Mesendoderm (in vitro differentiated cells): ENCODE measurements around the gene ADPRH.
A peak's percentile ranks its signal among the peaks of the same experiment; 100 is the strongest.

Experiments used
- DNase-seq: peaks from one replicate; pipeline ENCODE4 v3.0.0; 2013
- H2AK5ac ChIP-seq: 2 replicates; pipeline ENCODE4 v1.6.1; 2013; ENCODE audit warnings: low read length, inconsistent platforms
- H2BK120ac ChIP-seq: 2 replicates; pipeline ENCODE4 v1.6.1; 2013; ENCODE audit warnings: low read depth, mild to moderate bottlenecking, low read length, moderate library complexity, mixed read lengths
- H2BK15ac ChIP-seq: replicated peaks from 2 replicates; pipeline ENCODE4 v1.6.1; 2013; ENCODE audit warnings: low read depth, mild to moderate bottlenecking, moderate library complexity
- H2BK5ac ChIP-seq: 2 replicates; pipeline ENCODE4 v1.6.1; 2013; ENCODE audit warnings: low read length, inconsistent platforms
- H3K18ac ChIP-seq: 2 replicates; pipeline ENCODE4 v1.6.1; 2013; ENCODE audit warnings: mild to moderate bottlenecking, low read length, mixed read lengths
- H3K23ac ChIP-seq: one replicate; pipeline ENCODE4 v1.6.1; 2013; ENCODE audit warnings: low read length
- H3K27ac ChIP-seq: 2 replicates; pipeline ENCODE4 v1.5.1; 2013; ENCODE audit warnings: low read depth, mild to moderate bottlenecking, inconsistent platforms, low read length, moderate library complexity
- H3K27me3 ChIP-seq: 2 replicates; pipeline ENCODE4 v1.6.1; 2013; ENCODE audit warnings: low read length, control low read depth, mild to moderate bottlenecking, inconsistent platforms; ENCODE audit not compliant: insufficient read depth, poor library complexity
- H3K36me3 ChIP-seq: 2 replicates; pipeline ENCODE4 v1.6.1; 2013; ENCODE audit warnings: low read length, inconsistent platforms; ENCODE audit not compliant: control insufficient read depth, insufficient read depth
- H3K4ac ChIP-seq: one replicate; pipeline ENCODE4 v1.6.1; 2013; ENCODE audit warnings: low read depth, mild to moderate bottlenecking, low read length, moderate library complexity
- H3K4me1 ChIP-seq: 2 replicates; pipeline ENCODE4 v1.6.1; 2013; ENCODE audit warnings: low read depth, low read length, inconsistent platforms; ENCODE audit not compliant: control insufficient read depth
- H3K4me2 ChIP-seq: 2 replicates; pipeline ENCODE4 v1.6.1; 2013; ENCODE audit warnings: low read length
- H3K4me3 ChIP-seq: 2 replicates; pipeline ENCODE4 v1.5.1; 2013; ENCODE audit warnings: mild to moderate bottlenecking, low read length
- H3K56ac ChIP-seq: one replicate; pipeline ENCODE4 v1.6.1; 2013; ENCODE audit warnings: low read length
- H3K79me1 ChIP-seq: 2 replicates; pipeline ENCODE4 v1.6.1; 2013; ENCODE audit warnings: low read length, inconsistent platforms
- H3K79me2 ChIP-seq: 2 replicates; pipeline ENCODE4 v1.6.1; 2013; ENCODE audit warnings: mild to moderate bottlenecking, low read length; ENCODE audit not compliant: control insufficient read depth, insufficient read depth
- H3K9ac ChIP-seq: 2 replicates; pipeline ENCODE4 v1.6.1; 2013; ENCODE audit warnings: low read length, inconsistent platforms
- H4K5ac ChIP-seq: one replicate; pipeline ENCODE4 v1.6.1; 2013; ENCODE audit warnings: low read length
- H4K8ac ChIP-seq: one replicate; pipeline ENCODE4 v1.6.1; 2013; ENCODE audit warnings: low read depth, mild to moderate bottlenecking, control low read depth, low read length, moderate library complexity
- WGBS: extraction: QIAGEN DNeasy Blood & Tissue Kit; methylation state at CpG from one replicate; pipeline ENCODE4 v1.1.7; 2013; ENCODE audit warnings: low lambda C conversion rate, missing lambda C conversion rate; ENCODE audit not compliant: insufficient coverage; ENCODE audit errors: extremely low coverage; 5-methylcytosine and 5-hydroxymethylcytosine counted together

The ADPRH gene

DNA sequence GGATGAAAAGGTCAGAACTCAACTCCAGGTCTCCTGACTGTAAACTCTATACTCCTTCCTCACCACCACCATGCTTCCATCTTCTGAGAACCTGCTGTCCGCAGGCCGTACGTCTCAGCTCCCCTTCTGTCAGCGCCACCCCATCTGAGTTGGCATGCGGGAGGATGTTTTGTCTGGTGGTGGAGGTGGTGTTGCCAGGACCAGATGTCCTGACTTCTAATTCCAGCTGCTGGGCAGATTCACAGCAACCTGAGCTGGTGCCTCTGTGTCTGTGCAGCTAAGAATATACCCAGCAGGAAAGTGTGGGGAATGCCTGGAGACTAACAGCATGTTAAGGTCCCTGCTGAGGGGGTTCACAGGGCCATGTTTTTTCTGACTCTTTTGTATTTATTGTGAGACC, 41.6 kb downstream of the ADPRH start:
- no peak for DNase-seq
- Histone ChIP-seq H3K18ac (no peak overlapping the region), H3K9ac (no peak overlapping the region), H3K79me2 (no peaks in the 10 kb centered on the region), H3K23ac (no peak overlapping the region), H2BK5ac (no peak overlapping the region), H3K79me1 (no peaks in the 10 kb centered on the region), H3K27me3 (no peaks in the 10 kb centered on the region), H3K4ac (no peak overlapping the region), H3K27ac (no peak overlapping the region), H3K4me1 (peaks cover 7% of the 10 kb centered on the region), H2BK120ac (no peak overlapping the region), H2AK5ac (no peak overlapping the region), H3K36me3 (no peaks in the 10 kb centered on the region), H3K56ac (no peak overlapping the region), H4K8ac (no peak overlapping the region), H2BK15ac (no peak overlapping the region), H3K4me2 (no peak overlapping the region), H4K5ac (no peak overlapping the region), H3K4me3 (no peak overlapping the region)
- WGBS = no CpG with 5 or more reads among the region's 5 CpGs

DNA sequence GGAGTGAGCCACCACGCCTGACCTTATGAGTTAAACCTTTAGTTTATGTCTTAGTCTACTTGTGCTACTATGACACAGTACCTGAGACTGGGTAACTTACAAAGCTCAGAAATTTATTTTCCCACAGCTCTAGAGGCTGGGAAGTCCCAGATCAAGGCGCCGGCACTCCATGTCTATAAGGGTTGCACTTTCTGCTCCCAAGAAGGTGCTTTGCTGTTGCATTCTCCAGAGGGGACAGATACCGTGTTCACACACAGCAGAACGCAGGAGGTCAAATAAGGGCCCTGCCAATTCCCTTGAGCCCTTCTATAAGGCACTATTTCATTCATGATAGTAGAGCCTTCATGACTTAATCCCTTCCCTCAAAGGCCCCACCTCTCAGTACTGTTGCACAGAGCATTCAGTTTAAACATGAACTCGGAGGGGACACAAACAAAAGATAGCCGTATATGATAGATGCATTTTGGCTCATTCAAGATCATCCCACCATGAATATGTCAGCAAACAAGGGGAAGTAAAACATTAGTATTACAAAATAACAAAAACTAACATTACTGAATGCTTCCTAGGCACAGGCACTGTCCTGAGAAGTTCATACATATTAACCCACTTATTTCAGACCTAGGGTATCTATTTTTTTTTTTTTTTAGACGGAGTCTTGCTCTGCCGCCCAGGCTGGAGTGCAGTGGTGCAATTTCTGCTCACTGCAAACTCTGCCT, 44.9 kb downstream of the ADPRH start:
- WGBS = no CpG with 5 or more reads among the region's 9 CpGs
- Histone ChIP-seq H3K79me2 (no peaks in the 10 kb centered on the region), H4K5ac (no peak overlapping the region), H3K4ac (no peak overlapping the region), H3K9ac (no peak overlapping the region), H2AK5ac (no peak overlapping the region), H3K4me2 (no peak overlapping the region), H2BK120ac (no peak overlapping the region), H3K36me3 (no peaks in the 10 kb centered on the region), H3K4me3 (no peak overlapping the region), H3K27me3 (no peaks in the 10 kb centered on the region), H3K27ac (no peak overlapping the region), H2BK15ac (no peak overlapping the region), H4K8ac (no peak overlapping the region), H3K4me1 (peaks cover 11% of the 10 kb centered on the region), H3K79me1 (no peaks in the 10 kb centered on the region), H3K23ac (no peak overlapping the region), H2BK5ac (no peak overlapping the region), H3K56ac (no peak overlapping the region), H3K18ac (no peak overlapping the region)
- DNase-seq = no peak

GRCh38 chr3:119625451-119626153, 46.3 kb downstream of the ADPRH start:
- WGBS = no CpG with 5 or more reads among the region's 8 CpGs
- peak; percentile 67 for DNase-seq
- H3K27me3 ChIP-seq = no peaks in the 10 kb centered on the region

GRCh38 chr3:119626196-119626595, 46.9 kb downstream of the ADPRH start:
- H2BK120ac ChIP-seq = no peak overlapping the region
- peaks cover 11% of the 10 kb centered on the region for H3K4me1 ChIP-seq
- no peak for DNase-seq
- whole genome bisulfite sequencing = no CpG with 5 or more reads among the region's 1 CpG
- H3K9ac ChIP-seq = no peak overlapping the region
- no peak overlapping the region for H3K4me2 ChIP-seq
- no peak overlapping the region for H2AK5ac ChIP-seq
- H4K5ac ChIP-seq = no peak overlapping the region
- no peaks in the 10 kb centered on the region for H3K79me2 ChIP-seq
- no peak overlapping the region for H2BK5ac ChIP-seq
- no peak overlapping the region for H4K8ac ChIP-seq
- no peaks in the 10 kb centered on the region for H3K36me3 ChIP-seq
- no peak overlapping the region for H3K27ac ChIP-seq
- no peak overlapping the region for H3K4me3 ChIP-seq
- H3K56ac ChIP-seq = no peak overlapping the region
- H2BK15ac ChIP-seq = no peak overlapping the region
- H3K27me3 ChIP-seq = no peaks in the 10 kb centered on the region
- H3K79me1 ChIP-seq = no peaks in the 10 kb centered on the region
- H3K4ac ChIP-seq = no peak overlapping the region
- H3K23ac ChIP-seq = no peak overlapping the region
- H3K18ac ChIP-seq = no peak overlapping the region

More at GRCh38 chr3:119625451-119626153, 46.3 kb downstream of the ADPRH start:
- H4K5ac ChIP-seq = no peak overlapping the region
- no peaks in the 10 kb centered on the region for H3K36me3 ChIP-seq
- no peak overlapping the region for H3K4ac ChIP-seq
- H2BK15ac ChIP-seq = no peak overlapping the region
- no peak overlapping the region for H4K8ac ChIP-seq
- H3K56ac ChIP-seq = peak overlapping the region; percentile 71
- no peak overlapping the region for H3K27ac ChIP-seq
- H2BK5ac ChIP-seq = peak overlapping the region; percentile 4
- H3K4me2 ChIP-seq = no peak overlapping the region
- peaks cover 11% of the 10 kb centered on the region for H3K4me1 ChIP-seq
- no peak overlapping the region for H3K23ac ChIP-seq
- H3K4me3 ChIP-seq = no peak overlapping the region
- H3K79me2 ChIP-seq = no peaks in the 10 kb centered on the region
- H2AK5ac ChIP-seq = peak overlapping the region; percentile 22
- H3K79me1 ChIP-seq = no peaks in the 10 kb centered on the region
- H3K18ac ChIP-seq = no peak overlapping the region
- H3K9ac ChIP-seq = no peak overlapping the region
- no peak overlapping the region for H2BK120ac ChIP-seq

DNA sequence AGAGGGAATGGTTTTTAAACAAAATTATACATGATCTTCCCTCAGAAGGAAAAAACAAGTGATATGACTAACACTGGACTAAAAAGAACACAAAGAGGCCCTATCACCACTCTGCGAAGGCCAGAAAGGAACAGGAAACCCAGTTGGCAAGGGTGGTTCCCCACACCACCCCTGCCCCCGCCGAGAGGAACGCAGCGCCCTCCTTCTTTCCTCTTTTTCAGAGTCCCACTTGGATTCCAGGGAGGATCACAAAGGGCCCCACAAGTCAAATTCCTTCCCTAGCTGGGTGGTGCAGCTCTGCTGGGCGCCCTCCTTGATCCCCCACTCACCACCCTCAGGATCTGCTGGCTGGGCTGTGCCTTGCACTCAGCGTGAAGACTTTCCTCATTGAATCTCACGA, 48.2 kb downstream of the ADPRH start:
- H4K8ac ChIP-seq = no peak overlapping the region
- no CpG with 5 or more reads among the region's 8 CpGs for whole genome bisulfite sequencing
- no peak overlapping the region for H2BK15ac ChIP-seq
- H3K4ac ChIP-seq = no peak overlapping the region
- no peak overlapping the region for H3K4me2 ChIP-seq
- H3K79me1 ChIP-seq = no peaks in the 10 kb centered on the region
- no peak overlapping the region for H3K27ac ChIP-seq
- no peak overlapping the region for H3K4me3 ChIP-seq
- no peaks in the 10 kb centered on the region for H3K36me3 ChIP-seq
- no peak for DNase-seq
- H3K9ac ChIP-seq = no peak overlapping the region
- H4K5ac ChIP-seq = no peak overlapping the region
- no peak overlapping the region for H2BK120ac ChIP-seq
- H3K18ac ChIP-seq = no peak overlapping the region
- H3K56ac ChIP-seq = no peak overlapping the region
- H3K79me2 ChIP-seq = no peaks in the 10 kb centered on the region
- H2AK5ac ChIP-seq = no peak overlapping the region
- H3K27me3 ChIP-seq = no peaks in the 10 kb centered on the region
- H3K23ac ChIP-seq = no peak overlapping the region
- no peak overlapping the region for H2BK5ac ChIP-seq
- H3K4me1 ChIP-seq = peaks cover 11% of the 10 kb centered on the region
